LNCAP (cell line): ENCODE measurements around the gene LDB1.

ENCODE experiments used
- TF ChIP-seq, protein P1 (sequence below): fragments of 450-650 bp; IDR thresholded peaks from 2 replicates; pipeline ENCODE4 v1.5.1; 2017; ENCODE audit warnings: mild to moderate bottlenecking

The LDB1 gene

DNA sequence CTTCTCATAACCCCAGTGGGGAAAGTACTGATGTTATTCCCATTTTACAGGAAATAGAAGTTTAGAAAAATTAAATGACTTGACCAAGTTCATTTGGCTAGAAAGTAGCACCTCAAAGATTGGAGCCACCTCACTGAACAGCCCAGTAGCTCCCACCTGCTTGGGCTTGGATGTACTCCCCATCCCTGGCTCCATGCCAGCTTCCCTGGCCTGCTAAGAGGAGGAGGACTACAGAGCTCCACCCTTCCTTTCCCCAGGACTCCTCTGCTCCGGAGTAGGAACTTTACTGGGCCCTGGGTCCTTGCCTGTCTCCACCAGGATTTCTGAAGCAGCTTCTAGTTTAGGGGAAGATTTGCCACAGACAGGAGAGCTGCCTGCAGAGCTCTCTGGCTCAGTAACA lies 52.0 kb downstream of the LDB1 start:
- TF ChIP-seq, protein P1, sequence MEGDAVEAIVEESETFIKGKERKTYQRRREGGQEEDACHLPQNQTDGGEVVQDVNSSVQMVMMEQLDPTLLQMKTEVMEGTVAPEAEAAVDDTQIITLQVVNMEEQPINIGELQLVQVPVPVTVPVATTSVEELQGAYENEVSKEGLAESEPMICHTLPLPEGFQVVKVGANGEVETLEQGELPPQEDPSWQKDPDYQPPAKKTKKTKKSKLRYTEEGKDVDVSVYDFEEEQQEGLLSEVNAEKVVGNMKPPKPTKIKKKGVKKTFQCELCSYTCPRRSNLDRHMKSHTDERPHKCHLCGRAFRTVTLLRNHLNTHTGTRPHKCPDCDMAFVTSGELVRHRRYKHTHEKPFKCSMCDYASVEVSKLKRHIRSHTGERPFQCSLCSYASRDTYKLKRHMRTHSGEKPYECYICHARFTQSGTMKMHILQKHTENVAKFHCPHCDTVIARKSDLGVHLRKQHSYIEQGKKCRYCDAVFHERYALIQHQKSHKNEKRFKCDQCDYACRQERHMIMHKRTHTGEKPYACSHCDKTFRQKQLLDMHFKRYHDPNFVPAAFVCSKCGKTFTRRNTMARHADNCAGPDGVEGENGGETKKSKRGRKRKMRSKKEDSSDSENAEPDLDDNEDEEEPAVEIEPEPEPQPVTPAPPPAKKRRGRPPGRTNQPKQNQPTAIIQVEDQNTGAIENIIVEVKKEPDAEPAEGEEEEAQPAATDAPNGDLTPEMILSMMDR = no peak

GRCh38 chr10:102067091-102067916 lies 52.9 kb downstream of the LDB1 start:
- TF ChIP-seq, protein P1 = no peak

- TF ChIP-seq, protein P1 = no peak
Observed at GRCh38 chr10:102066399-102067088, 53.6 kb downstream of the LDB1 start.

GRCh38 chr10:102065561-102066398 lies 54.4 kb downstream of the LDB1 start:
- TF ChIP-seq, protein P1 = no peak; the same call in 1 of the 2 replicates

GRCh38 chr10:102064868-102065560 lies 55.2 kb downstream of the LDB1 start, which contains the start of gene HPS6:
Gene HPS6, plus strand, starts transcription at chr10:102065349. Its CDS starts 126 bp downstream, at chr10:102065475.
- TF ChIP-seq, protein P1 = peak; percentile 22; the same call in 1 of the 2 replicates

- TF ChIP-seq, protein P1 = no peak
Observed at GRCh38 chr10:102064503-102064867, 55.7 kb downstream of the LDB1 start.

DNA sequence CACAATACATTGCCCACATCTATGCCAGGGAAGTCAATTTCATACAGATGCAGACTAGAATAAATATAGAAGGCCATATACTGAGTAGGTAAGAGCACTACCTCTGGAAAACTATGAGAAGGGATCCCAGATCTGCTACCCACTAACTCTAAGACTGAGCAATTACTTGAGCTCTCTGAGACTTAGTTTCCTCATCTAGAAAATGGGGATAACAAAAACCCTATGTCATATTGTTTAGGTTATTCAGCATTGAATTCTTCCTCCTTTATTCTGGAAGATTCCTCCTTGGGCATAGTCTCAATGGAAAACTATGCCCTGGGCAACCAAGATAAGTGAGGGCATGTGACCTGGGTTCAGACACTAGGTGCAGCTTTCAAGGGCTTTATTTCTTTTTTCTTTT lies 60.2 kb downstream of the LDB1 start:
- TF ChIP-seq, protein P1 = no peak
